Lung (tissue), 12 donors: ENCODE data around the gene WNT7B. TPM values are rescaled to one million over a fixed set of nuclear protein-coding genes. Genes with fewer than 3 reads are reported as not detected.

Experiments
- ATAC-seq: fragments of 200-7000 bp; cut with Tn5 transposase; one replicate; pipeline ENCODE4 v1.9.1; 2020; ENCODE audit warnings: moderate number of reproducible peaks; ENCODE audit not compliant: insufficient read depth, low FRiP score
- DNase-seq, 3 donors: peaks; one replicate each; pipeline ENCODE4 v3.0.0-alpha.2; 2013 to 2017
- H3K27ac ChIP-seq, 2 donors: one replicate each; pipeline ENCODE4 v1.5.1; 2013; ENCODE audit warnings: mild to moderate bottlenecking in 2 of 2, moderate library complexity in 2 of 2, control low read depth in 1 of 2, inconsistent platforms in 1 of 2, low read depth in 1 of 2, low read length in 1 of 2
- H3K27me3 ChIP-seq, 3 donors: one replicate each; pipeline ENCODE4 v1.5.1; 2013; ENCODE audit warnings: low read length in 2 of 3; ENCODE audit not compliant: control insufficient read depth in 3 of 3, insufficient read depth in 3 of 3
- H3K36me3 ChIP-seq, 4 donors: one replicate each; pipeline ENCODE4 v1.5.1; 2013; ENCODE audit warnings: low read length in 4 of 4, mild to moderate bottlenecking in 1 of 4, moderate library complexity in 1 of 4; ENCODE audit not compliant: control insufficient read depth in 4 of 4, insufficient read depth in 4 of 4
- H3K4me1 ChIP-seq, 5 donors: one replicate each; pipeline ENCODE4 v1.5.1; 2013; ENCODE audit warnings: low read length in 5 of 5, mild to moderate bottlenecking in 2 of 5, moderate library complexity in 1 of 5; ENCODE audit not compliant: control insufficient read depth in 5 of 5, insufficient read depth in 5 of 5
- H3K4me3 ChIP-seq: one replicate; pipeline ENCODE4 v1.5.1; 2013; ENCODE audit warnings: mild to moderate bottlenecking, control low read depth, moderate library complexity
- H3K9ac ChIP-seq, 2 donors: one replicate each; pipeline ENCODE4 v1.5.1; 2013; ENCODE audit warnings: low read length in 2 of 2, control low read depth in 1 of 2; ENCODE audit not compliant: insufficient read depth in 1 of 2
- H3K9me3 ChIP-seq, 4 donors: one replicate each; pipeline ENCODE4 v1.5.1; 2013; ENCODE audit warnings: low read length in 3 of 4, mild to moderate bottlenecking in 1 of 4, moderate library complexity in 1 of 4; ENCODE audit not compliant: control insufficient read depth in 4 of 4, insufficient read depth in 3 of 4
- WGBS, 2 donors: extraction: QIAGEN DNeasy Blood & Tissue Kit; methylation state at CpG; one replicate each; pipeline ENCODE4 v1.1.7; 2013; 5-methylcytosine and 5-hydroxymethylcytosine counted together
- polyA plus RNA-seq, 2 donors: library from polyadenylated mRNA; stranded (reverse); fragments of 200-250 nt; gene quantifications; one replicate each; pipeline ENCODE4 v1.2.1, GENCODE V29; 2013
- total RNA-seq, 2 donors: library from RNA; depleted of rRNA in 1 of 2; stranded (reverse); fragments of >200 nt in 1 of 2; gene quantifications; one replicate each; pipeline ENCODE4 v1.2.1, GENCODE V29; 2014 to 2021
- TF ChIP-seq, protein P1 (sequence below): IDR thresholded peaks from 2 replicates; pipeline ENCODE4 v1.5.1; 2012; ENCODE audit warnings: mild to moderate bottlenecking; ENCODE audit errors: control extremely low read depth, extremely low read depth
- donor health status: control.
- donor health status: control.
- donor health status: Bipolar disorder and iron deficiency.
- donor health status: healthy.
- donor health status: DM: yes; HTN: yes; CAD: no.

Gene WNT7B
- total and polyA plus RNA-seq, 4 donors = 3.5 to 12.5 (median 6.5) TPM

DNA sequence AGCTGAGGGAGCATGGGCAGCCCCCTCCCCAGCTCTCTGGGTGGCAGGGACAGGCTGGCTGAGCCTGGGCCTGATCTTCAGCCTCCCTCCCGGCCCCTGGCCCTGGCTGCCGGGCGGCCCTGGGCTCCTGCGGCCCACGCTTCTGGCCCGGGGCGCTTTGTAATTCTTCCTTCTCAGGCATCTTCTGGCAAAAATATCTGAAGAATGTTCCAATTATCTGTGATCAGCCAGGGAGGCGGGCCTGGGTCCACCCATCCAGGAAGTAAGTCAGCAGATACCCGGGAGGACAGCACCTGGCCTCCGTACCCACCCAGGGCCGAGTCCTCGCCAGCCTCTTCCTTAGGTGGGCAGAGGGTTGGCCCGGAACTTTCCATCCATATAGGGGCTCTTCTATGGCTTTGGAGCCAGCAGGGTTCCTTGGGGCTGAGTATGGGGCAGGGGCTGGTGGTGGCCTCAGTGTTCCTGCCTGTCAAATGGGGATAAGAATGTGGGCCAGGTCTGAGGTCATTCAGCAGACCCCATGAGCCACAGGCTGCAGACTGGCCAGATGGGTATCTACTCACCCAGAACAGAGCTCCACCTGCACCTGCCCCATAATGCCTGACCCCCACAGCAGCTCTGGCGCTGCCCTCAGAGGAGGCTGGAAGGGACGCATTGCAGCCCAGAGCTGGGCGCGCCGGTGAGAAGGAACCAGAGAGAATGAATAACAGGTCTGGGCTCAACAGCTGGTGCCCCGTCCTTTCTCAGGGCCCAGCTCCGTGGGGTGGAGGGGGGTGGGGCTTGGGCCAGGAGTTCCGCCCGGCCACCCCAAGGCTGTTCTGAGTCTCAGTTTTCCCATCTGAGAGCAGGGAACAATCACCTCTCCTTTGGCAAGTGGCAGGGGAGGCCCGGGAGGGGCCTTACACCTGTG, 16.2 kb downstream of the WNT7B start:
- Histone ChIP-seq H3K27me3 (no peaks in the 10 kb centered on the region), H3K36me3 (no peaks in the 10 kb centered on the region), H3K27ac (no peak overlapping the region), H3K9ac (no peak overlapping the region), H3K4me1 (peaks cover 0 to 2% (median 0%) of the 10 kb centered on the region in 5 donors), H3K9me3 (no peaks in the 10 kb centered on the region), H3K4me3 (no peak overlapping the region)
- 85 to 86% methylated on average over 23 of the region's 23 CpGs for WGBS, 2 donors
- ATAC-seq (no peak), DNase-seq (no peak)
- TF ChIP-seq, protein P1, sequence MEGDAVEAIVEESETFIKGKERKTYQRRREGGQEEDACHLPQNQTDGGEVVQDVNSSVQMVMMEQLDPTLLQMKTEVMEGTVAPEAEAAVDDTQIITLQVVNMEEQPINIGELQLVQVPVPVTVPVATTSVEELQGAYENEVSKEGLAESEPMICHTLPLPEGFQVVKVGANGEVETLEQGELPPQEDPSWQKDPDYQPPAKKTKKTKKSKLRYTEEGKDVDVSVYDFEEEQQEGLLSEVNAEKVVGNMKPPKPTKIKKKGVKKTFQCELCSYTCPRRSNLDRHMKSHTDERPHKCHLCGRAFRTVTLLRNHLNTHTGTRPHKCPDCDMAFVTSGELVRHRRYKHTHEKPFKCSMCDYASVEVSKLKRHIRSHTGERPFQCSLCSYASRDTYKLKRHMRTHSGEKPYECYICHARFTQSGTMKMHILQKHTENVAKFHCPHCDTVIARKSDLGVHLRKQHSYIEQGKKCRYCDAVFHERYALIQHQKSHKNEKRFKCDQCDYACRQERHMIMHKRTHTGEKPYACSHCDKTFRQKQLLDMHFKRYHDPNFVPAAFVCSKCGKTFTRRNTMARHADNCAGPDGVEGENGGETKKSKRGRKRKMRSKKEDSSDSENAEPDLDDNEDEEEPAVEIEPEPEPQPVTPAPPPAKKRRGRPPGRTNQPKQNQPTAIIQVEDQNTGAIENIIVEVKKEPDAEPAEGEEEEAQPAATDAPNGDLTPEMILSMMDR = no peak

DNA sequence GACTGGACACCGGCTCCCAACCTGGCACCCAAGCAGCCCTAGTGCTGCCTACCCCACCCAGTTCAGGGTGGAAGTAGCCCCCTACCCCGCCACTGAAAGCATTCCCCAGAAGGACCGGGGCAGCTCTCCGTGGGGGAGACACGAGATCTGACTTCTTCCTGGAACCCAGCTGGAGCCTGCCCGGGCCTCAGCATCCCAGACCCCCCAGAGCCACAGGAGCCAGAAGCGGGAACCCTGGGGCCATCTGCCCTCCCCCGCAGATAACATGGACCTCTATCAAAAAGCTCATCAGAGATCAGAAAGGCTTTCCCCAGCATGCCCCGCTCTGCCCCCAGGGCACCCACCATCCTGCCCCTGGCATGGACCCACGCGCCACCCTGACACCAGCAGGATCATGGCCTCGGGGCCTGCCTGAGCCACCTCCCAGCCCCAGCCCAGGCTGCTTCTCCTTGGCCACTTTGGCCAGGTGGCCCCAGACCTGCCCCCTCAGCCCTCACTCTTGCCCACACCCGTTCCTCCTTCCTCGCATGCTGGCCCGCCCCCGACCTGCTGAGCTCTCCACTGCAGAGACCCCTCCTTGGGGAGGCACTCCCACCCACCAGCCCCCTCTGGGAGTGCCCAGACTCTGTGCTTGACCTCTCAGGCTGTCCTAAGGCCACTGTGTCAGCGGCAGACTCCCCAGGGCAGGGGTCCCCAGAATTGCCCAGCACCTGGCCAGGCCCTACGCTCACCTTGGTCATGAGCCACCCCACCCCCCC, 17.1 kb downstream of the WNT7B start:
- 82 to 87% methylated on average over 17 to 18 of the region's 18 CpGs for WGBS, 2 donors
- Histone ChIP-seq H3K4me3 (no peak overlapping the region), H3K9me3 (no peaks in the 10 kb centered on the region), H3K4me1 (peaks cover 0 to 2% (median 0%) of the 10 kb centered on the region in 5 donors), H3K27ac (no peak overlapping the region), H3K27me3 (no peaks in the 10 kb centered on the region), H3K36me3 (no peaks in the 10 kb centered on the region), H3K9ac (no peak overlapping the region)
- DNase-seq (no peak), ATAC-seq (no peak)
- TF ChIP-seq, protein P1 = no peak

DNA sequence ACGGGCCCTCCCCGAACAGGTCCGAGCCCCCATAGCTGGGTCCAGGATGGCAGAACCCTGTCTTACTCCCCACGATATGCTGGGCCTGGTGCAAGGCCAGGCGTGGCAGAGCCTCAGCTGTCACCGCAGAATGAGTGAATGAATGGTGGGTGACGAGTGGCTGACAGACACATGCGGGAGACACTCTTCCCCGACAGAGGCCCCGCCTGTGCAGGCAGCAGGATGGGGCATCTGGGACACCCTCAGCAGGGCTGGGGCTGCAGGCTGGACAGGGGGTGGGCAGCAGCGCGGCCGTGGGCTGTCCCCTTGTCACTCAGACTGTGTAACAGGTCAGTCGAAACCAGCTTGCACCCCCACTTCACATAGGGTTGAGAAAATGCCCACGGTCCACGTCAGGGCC, 18.0 kb downstream of the WNT7B start:
- Histone ChIP-seq H3K27ac (no peak overlapping the region), H3K9ac (no peak overlapping the region), H3K4me1 (peaks cover 0 to 2% (median 0%) of the 10 kb centered on the region in 5 donors), H3K27me3 (no peaks in the 10 kb centered on the region), H3K36me3 (no peaks in the 10 kb centered on the region), H3K9me3 (no peaks in the 10 kb centered on the region), H3K4me3 (no peak overlapping the region)
- no peak for ATAC-seq
- DNase-seq = no peak
- TF ChIP-seq, protein P1 = no peak
- WGBS, 2 donors = 81 to 86% methylated on average over 16 of the region's 16 CpGs
